Adipose tissue (tissue), 3 donors: ENCODE measurements around the gene SYT3. TPM values are rescaled to one million over a fixed set of nuclear protein-coding genes. Genes with fewer than 3 reads are reported as not detected.
"Not testable (repeated sequence)": the region's sequence is repeated elsewhere in the genome, so short reads cannot be mapped to it uniquely, and the experiment has no call there.

Source experiments
- H3K27ac ChIP-seq: one replicate; pipeline ENCODE4 v1.5.1; 2013; ENCODE audit warnings: low read depth, low read length
- WGBS, 3 donors: extraction: QIAGEN DNeasy Blood & Tissue Kit; methylation state at CpG; one replicate each; pipeline ENCODE4 v1.1.7; 2013; 5-methylcytosine and 5-hydroxymethylcytosine counted together
- polyA plus RNA-seq, 3 donors: library from polyadenylated mRNA; stranded (reverse); fragments of 200-250 nt; gene quantifications; one replicate each; pipeline ENCODE4 v1.2.3, GENCODE V29; 2013
- donor health status: healthy with polysubstance abuse.
- donor health status: Bipolar disorder and iron deficiency.
- donor health status: healthy.

SYT3 gene
- polyA plus RNA-seq, 3 donors = 0.07 to 0.24 (median 0.11) TPM

DNA sequence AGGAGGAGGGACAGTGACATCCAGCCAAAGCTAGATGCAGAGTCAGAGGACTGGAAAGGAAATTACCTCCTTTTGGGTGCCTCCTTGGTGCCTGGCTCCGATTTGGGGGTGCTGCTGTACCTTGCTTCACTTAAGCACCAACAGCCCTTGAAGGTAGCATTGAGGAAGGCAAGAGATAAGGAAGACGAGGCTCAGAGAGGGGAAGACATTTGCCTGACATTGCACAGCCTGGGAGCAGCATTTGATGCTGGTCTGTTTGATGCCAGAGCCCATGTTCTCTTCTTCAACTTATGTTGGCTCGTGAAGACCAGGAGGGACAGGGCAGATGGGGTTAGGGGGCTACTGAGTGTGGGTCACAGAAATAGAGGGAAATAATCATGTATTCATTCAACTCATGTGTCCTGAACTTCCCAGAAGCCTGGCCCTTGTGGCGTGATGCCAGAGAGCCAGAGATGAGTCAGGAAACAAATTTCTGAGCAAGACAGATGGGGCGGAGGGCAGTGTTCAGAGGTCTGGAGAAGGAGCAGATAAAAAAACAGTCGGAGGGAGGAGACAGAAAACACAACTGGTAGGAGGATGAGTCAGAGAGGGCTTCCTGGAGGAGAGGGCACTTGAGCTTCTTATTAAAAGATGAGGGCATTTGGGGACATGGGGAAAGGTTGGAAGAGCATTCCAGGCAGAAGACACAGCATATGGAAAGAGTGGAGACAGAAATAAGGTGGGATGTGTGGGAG, 6.6 kb upstream of the SYT3 start:
- H3K27ac ChIP-seq = no peak overlapping the region
- WGBS, 3 donors = 32 to 51% (median 50%) methylated on average over 6 of the region's 6 CpGs

DNA sequence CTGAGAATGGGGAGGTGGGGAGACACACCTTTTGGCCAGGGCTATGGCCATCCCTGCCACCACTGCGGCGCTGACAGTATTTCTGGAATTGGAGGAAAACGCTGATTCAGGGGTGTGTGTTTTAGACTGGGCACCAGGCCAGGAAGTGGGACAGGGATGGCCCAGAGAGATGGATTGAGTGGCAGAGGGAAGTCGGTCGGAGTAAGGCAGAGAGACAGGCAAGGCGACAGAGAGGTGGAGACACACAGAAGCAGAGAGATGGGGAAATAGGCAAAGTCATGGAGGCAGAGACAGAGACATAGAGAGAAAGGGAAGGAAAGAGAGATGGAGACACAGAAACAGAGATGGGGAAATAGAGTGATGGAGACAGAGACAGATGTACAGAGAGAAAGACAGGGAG, 5.4 kb upstream of the SYT3 start:
- H3K27ac ChIP-seq = no peak overlapping the region
- 64 to 72% (median 66%) methylated on average over 6 of the region's 6 CpGs for WGBS, 3 donors

DNA sequence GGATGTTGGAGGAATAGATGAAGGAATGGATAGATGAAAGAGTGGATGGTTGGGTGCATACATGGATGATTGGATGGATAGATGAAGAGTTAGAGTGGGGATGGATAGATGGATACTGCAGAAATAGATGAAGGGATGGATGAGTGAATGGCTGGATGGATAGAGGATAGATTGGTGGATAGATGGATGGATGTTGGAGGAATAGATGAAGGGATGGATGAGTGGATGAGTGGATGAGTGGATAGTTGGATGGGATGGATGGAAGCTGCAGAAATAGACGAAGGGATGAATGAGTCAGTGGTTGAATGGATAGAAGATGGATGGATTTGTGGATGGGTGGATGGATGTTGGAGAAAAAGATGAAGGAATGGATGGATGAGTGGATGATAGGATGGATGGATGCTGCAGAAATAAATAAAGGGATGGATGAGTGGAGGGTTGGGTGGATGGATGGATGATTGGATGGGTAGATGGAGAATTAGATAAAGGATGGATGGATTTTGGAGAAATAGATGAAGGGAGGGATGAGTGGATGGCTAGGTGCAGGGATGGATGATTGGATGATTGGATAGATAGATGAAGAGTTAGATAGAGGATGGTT, 4.7 kb upstream of the SYT3 start:
- WGBS, 3 donors = 25 to 57% (median 42%) methylated on average over 1 of the region's 1 CpG
- no peak overlapping the region for H3K27ac ChIP-seq

DNA sequence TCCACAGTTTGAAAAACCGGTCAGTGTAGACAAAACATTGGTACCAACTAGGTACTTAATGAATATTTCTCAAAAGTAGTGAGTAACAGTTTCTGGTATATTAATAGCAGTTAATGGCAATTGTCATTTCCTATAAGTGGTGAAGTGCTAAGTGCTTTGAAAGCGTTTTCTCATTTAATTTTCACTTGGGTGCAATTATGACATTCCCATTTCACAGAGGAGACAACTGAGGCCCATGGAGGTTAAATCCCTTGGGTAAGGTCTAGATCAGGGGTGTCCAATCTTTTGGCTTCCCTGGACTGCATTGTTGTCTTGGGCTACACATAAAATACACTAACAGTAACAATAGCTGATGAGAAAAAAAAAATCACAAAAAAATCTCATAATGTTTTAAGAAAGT, 687 bp upstream of the SYT3 start:
- H3K27ac ChIP-seq = no peak overlapping the region
- 61 to 70% (median 62%) methylated on average over 2 of the region's 2 CpGs for WGBS, 3 donors

DNA sequence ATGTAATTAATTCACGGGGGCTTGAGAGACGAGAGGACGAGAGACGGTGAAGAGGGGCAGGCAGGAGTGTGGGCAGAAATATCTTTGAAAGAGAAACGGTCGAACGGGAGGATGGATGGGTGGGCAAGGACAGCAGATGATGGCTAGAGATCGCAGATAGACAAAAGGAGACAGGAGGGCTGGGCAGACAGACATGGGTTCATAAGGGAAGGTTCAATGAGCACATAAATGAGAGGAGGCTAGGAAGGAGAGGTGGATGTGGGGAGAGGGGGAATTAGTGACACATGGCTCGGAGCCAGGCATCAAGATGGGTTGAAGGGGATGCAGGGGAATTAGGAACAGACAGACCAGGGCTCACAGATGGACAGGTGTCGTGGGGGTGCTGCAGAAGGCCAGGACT, 1.1 kb downstream of the SYT3 start:
- H3K27ac ChIP-seq = no peak overlapping the region
- WGBS, 3 donors = 35 to 38% (median 37%) methylated on average over 10 of the region's 10 CpGs

DNA sequence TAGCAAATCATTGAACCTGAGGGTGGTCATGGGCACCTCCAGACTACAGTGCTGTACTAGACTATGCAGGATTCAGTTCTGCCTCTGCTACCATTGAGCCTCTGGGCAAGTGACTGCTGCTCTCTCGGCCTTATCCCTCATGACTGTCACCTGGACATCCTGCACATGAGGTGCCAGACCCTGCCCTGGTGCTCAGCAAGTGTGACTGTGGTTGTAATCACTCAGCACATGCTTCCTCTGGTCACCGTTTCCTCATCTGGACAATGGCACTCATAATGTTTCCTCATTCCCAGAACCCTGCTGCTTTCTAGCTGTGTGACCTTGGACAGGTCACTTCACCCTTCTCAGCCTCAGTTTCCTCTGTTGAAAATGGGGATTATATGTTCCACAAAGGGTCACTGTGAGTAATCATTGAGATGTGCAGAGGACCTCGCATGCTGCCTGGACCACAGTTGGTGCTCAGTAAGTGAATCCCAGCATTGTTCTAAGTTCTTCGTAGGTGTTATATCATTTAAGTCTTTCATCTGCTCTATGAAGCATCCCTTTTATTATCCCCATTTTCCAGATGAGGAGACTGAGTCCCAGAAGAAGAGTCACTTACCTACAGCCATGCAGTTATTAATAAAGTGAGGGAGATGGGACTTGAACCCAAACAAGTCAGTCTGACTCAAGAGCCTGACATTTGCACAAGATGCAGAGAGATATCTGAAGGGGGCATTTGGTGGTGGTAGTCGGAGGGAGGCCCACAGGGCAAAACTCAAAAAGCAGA, 3.2 kb downstream of the SYT3 start:
- WGBS, 3 donors = 57 to 74% (median 64%) methylated on average over 5 of the region's 5 CpGs
- no peak overlapping the region for H3K27ac ChIP-seq

DNA sequence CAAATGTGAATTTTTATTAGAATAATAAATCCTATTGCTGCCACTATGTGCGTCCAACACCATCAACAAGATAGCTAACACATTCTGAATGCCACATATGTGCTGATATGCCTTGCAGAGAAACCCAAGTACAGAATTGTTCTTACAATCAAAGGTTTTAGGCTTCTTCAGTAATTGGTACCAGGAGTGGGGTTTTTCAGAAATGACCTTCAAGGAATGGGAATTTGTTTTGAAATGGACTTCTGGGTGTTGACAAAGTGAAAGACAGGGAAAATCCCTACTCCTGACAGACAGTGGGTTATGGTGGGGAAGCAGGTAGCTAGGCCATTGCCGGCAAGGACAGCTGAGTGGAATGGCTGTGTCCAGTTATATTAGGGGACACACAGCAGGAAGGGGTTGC, 5.7 kb downstream of the SYT3 start:
- H3K27ac ChIP-seq = no peak overlapping the region
- 91 to 97% (median 95%) methylated on average over 2 of the region's 2 CpGs for WGBS, 3 donors

DNA sequence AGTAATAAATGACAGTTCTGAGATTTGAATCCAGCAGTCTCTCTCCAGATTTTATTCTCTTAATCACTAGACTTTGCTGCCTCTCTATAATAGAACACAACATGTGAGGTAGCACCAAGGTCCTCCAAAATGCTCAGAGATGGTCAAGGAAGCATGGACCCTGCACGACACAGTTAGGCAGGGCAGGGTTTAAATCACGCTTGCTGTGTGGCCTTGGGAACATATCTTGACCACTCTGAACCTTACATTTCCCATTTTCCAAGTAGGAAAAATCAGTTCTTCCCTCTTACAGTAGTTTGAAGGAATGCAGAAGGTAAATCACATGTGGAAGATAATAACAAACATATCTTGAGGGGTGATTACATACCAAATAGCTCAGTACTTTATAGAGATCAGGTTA, 6.3 kb downstream of the SYT3 start:
- no peak overlapping the region for H3K27ac ChIP-seq
- 56 to 84% (median 81%) methylated on average over 2 of the region's 2 CpGs for WGBS, 3 donors

DNA sequence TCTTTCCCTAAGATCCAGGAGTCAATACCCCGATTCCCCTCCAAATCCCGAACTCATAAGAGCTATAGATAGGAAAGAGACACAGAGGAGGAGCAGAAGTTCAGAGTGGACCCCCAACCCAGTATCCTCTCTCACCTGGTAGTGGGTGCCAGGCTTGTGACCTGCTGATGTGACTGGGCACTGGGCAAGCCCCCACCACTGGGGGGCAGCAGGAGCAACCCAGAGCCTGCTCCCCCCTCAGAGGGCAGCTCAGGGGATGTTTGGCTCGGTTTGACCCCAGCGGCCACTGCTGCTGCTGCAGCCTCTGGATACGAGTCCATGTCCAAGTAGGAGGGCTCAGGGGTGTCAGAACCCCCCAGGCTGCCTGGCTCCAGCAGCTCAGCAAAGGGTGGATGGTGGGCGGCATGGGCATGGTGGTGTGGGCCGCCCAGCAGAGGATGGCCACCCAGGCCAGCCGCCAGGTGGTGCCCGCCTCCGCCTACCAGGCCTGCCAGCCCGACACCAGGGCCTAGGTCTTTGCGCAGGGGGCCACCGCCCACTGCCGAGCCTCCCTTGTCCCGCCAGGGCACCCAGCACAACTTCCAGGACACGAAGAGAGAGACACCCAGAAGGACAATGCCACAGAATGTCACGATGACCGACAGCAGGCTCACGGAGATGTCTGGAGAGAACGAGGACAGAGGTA, 7.4 kb downstream of the SYT3 start:
- no peak overlapping the region for H3K27ac ChIP-seq
- WGBS, 3 donors = 73 to 76% (median 73%) methylated on average over 20 of the region's 20 CpGs

DNA sequence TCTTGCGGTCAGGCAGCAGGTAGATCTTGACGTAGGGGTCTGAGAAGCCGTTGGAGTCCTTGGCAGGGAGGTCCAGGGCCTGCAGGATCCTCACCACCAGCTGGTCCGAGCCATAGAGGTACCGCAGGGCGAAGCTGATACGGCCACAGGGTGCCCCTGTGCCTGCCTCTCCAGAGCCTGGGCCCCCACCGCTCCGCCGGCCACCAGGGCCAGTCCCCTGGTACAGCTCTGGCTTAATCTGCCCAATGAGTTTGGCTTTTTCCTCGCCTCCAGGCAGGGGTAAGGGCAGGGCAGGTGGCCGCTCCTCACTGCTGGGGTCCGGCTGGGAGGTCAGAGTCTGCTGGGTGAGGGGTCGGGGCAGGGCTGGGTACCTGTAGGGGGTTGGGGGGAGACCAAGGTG, 9.9 kb downstream of the SYT3 start:
- WGBS, 3 donors = 67 to 76% (median 74%) methylated on average over 13 to 14 of the region's 14 CpGs

DNA sequence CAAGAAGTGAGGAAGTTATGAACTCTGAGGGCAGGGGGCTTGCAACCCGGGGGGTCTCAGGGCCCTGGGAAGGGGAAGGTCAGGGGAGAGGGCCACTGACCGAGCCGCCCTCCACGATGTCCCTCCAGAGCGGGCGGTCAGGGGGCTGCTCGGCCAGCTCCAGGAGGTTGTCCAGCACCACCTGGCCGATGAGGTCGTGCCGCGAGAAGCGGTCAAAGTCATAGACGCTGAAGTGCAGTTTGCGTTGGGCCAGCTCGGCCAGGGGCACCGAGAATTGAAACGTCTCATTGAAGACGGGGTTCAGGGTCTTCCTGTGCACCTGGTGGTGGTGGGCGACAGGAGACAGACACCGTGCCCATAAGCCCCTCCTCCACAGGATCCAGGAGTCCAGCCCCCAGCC, 10.5 kb downstream of the SYT3 start:
- H3K27ac ChIP-seq = no peak overlapping the region
- WGBS, 3 donors = 67 to 78% (median 72%) methylated on average over 20 of the region's 20 CpGs

More for the DNA sequence above, 9.9 kb downstream of the SYT3 start:
- no peak overlapping the region for H3K27ac ChIP-seq

DNA sequence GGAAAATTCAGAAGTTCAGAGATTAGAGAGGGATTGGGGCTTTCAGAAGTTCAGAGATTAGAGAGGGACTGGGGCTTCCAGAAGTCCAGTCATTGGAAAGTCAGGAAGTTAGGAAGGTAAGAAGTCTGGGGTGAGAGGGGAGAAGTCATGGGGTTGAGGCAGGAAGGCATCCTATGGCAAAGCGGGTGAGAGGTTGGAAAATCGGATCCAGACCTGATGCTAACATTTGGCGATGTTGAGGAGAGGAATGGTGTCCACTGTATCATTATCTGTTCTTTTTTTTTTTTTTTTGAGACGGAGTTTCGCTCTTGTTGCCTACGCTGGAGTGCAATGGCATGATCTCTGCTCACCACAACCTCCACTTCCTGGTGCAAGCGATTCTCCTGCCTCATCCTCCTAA, 11.1 kb downstream of the SYT3 start:
- no peak overlapping the region for H3K27ac ChIP-seq
- WGBS, 3 donors = 82 to 88% (median 85%) methylated on average over 7 of the region's 7 CpGs

DNA sequence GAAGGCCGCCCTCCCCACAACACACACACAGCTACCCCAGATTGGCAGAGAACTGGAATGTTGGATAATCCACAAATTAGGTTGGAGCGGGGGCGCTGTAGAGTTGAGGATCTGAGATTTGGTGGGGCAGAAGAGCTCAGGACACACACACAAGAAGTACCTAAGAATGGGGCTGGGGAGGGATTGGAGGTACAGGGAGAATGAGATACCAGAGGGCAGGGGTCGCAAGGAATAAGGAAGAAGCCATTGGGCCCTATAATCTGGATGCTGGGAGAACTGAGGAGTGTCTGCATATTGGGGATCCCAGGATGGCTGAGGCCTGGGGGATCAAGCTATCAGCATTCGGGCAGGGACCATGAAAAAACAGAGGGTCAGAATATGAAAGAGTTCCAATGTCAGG, 11.5 kb downstream of the SYT3 start:
- no peak overlapping the region for H3K27ac ChIP-seq
- 79 to 89% (median 85%) methylated on average over 5 of the region's 5 CpGs for WGBS, 3 donors

DNA sequence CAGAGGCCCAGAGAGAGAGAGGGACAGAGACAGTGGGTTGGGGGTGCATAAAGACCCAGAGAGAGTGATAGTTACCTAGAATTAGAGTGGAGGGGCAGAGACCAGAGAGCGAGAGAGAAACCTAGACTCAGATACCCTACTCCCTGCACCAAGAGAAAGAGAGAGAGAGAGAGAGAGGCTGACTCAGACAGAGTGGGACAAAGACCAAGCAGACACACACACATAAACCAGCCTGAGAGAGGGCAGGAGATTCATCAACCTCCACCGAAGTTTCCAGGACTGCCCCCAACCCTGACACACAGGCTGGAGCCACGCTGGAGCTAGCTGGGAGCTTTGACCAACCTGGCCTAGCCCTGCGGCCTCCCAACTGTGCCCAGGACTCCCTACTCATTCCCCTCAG, 12.9 kb downstream of the SYT3 start:
- H3K27ac ChIP-seq = no peak overlapping the region
- 51 to 79% (median 69%) methylated on average over 4 of the region's 4 CpGs for WGBS, 3 donors

DNA sequence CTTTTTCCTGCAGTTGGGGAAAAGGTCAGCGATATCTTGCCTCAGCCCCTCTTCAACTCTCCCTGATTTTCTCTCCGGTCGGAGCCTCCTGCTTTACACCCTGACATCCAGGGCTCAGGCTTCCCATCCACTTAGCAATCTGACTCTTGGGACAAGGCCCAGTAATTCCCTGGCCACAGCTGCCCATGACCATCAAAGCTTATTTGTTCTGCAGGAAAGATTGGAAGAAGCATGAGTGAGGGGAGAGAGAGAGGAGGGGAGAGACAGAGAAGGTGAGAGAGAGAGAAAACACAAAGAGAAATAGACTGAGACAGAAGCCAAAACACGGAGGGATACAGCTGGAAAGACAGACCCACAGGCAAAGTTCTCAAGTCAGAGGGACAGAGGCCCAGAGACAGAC, 13.7 kb downstream of the SYT3 start:
- no peak overlapping the region for H3K27ac ChIP-seq
- WGBS, 3 donors = 64 to 68% (median 65%) methylated on average over 4 of the region's 4 CpGs

DNA sequence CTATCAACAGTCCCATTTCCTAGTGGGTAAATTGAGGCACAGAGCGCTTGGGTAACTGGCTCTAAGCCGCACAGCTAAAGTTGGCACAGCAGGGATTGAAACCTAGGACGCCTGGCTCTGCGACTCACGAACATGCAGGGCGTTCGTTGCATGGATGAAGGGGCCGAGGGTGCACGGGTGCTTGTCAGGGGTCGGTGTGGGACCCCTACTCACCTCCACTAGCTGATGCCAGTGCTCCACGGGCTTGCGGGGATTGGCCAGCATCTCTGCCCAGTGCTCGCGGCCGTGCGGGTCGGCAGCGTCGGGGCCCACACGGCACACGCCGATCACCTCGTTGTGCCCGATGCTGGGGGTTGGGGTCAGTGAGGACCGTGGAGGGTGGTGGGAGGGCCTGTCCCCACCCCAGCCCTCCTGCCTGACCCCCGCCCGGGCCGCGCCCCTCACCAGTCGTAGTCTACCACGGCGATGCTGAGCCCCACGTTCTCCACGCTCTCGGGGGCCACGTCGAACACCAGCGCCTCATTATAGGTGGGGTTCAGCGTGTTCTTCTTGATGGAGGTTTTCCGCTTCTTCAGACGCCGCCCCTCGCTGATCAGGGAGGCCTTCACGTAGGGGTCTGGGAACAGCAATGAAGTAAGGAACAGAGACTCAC, 14.6 kb downstream of the SYT3 start:
- 83 to 92% (median 91%) methylated on average over 43 to 44 of the region's 44 CpGs for whole genome bisulfite sequencing, 3 donors
- no peak overlapping the region for H3K27ac ChIP-seq

DNA sequence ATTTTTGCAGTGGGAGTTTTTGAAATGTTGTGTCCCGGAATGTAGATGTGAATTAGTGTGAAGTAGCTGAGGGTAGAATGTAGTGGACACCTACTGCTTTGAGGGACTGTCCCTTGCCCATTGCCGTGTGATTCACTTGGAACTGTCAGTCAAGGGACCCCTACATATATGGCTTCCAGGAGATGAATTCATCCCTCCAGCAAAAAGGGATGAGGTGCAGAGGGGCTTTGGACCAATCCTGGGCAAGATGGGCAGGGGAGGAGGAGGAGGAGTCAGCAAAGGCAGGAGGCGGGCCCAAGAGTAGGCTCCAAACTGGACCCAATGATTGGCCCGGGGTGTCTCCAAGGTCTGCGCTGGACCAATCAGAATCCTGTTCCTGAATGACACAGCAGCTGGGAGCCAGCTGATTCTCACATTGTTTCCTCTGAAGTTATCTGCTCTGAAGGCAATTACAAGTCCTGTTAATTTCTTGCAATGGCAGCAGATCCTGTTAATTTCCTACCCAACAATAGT, 19.2 kb downstream of the SYT3 start:
- H3K27ac ChIP-seq = not testable (repeated sequence)
- 78 to 89% (median 86%) methylated on average over 2 to 4 of the region's 5 CpGs for WGBS, 3 donors

DNA sequence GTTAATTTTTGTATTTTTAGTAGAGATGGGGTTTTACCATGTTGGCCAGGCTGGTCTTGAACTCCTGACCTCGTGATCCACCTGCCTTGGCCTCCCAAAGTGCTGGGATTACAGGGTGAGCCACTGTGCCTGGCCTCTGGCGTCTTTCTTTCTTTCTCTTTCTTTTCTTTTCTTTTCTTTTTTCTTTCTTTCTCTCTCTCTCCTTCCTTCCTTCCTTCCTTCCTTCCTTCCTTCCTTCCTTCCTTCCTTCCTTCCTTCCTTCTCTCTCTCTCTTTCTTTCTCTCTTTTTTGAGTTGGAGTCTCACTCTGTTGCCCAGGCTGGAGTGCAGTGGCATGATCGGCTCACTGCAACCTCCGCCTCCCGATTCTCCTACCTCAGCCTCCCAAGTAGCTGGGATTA, 20.5 kb downstream of the SYT3 start:
- not testable (repeated sequence) for H3K27ac ChIP-seq
- WGBS, 3 donors = 74 to 79% (median 79%) methylated on average over 5 of the region's 5 CpGs
